NCI-H748 (cell line): Measurements from ENCODE around the gene CT45A9.
"Not testable (repeated sequence)": the region's sequence is repeated elsewhere in the genome, so short reads cannot be mapped to it uniquely, and the experiment has no call there.

Source experiments
- DNase-seq: peaks from one replicate; lab custom pipeline; 2025; ENCODE audit not compliant: unreplicated experiment; lab: John Stamatoyannopoulos, UW

The CT45A9 gene, protein sequence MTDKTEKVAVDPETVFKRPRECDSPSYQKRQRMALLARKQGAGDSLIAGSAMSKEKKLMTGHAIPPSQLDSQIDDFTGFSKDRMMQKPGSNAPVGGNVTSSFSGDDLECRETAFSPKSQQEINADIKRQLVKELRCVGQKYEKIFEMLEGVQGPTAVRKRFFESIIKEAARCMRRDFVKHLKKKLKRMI

DNA sequence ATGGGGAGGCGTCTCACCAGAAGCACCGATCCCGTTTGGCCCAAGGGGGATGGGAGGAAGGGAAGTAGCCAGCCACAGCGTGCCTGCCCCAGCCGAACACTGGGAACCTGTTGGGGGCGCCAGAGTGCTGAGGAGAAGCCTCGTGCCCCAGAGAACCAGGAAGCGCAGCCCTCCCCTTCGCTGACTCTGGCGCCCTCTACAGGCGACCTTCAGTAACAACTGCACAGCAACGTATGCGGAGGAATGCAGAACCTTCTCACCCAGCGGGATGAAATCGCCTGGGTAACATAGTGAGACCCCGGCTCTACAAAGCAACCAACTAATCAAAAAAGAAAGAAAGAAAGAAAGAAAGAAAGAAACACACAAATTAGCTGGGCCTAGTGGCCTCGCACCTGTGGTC, at the start of gene CT45A9:
Gene CT45A9 (minus strand): TSS at position 101 of the 400 bp plus-strand sequence. CDS start 3,751 bp downstream, outside the sequence.
- not testable (repeated sequence) for DNase-seq

DNA sequence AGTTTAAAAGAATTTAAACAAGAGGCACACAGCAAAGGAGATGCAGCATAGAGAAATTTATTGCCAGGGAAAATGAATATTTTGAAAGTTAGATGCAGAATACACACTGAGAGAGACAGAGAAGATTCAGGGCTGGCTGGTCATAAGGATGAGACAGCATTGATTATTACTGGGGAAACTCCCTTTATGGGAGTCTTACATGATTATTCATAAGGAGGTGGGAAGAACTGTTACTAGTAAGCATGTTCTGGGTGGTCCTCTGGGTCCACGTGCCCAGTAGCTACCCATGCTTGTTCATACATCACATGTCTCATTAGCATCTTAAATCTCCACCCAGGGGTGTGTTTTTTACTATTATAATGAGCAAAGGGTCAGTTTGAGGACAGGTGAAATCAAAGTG, 48.9 kb upstream of the CT45A9 start:
- not testable (repeated sequence) for DNase-seq

DNA sequence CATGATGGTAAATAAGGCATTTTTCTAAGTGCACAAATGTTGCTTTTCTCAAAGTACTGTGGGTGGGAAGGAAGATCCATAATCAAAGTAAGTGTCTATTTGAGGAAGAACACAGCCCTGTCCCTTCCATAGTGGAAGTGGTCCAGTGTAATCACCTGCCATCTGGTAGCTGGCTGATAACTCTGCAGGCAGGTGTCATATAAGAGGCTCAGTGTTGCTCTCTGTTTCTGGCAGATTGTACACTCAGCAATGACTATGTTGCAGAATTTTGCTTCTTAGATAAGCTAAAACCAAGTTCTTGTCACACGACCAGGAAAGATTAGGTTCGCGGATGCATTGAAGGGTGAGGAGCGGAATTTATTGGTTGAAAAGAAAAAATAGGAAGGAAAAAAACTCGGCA, 42.8 kb upstream of the CT45A9 start:
- DNase-seq, result no peak

DNA sequence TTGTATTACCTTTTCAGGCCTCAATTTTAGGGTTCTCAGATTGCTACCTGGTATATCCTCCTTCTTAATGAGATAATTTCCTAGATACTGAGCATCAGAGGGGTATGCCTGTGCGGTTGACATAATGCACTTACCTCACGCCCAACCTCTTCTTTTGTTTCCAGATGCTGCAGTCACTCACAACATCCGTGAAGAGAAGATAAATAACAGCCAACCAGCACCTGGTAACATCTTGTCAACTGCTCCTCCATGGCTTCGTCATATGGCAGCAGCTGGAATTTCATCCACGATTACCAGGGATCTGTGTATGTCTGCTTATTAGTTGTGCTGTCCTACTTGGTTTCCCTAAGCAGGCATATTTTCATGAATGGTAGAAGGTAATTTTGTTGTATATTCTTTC, 38.6 kb upstream of the CT45A9 start:
- DNase-seq, result no peak

DNA sequence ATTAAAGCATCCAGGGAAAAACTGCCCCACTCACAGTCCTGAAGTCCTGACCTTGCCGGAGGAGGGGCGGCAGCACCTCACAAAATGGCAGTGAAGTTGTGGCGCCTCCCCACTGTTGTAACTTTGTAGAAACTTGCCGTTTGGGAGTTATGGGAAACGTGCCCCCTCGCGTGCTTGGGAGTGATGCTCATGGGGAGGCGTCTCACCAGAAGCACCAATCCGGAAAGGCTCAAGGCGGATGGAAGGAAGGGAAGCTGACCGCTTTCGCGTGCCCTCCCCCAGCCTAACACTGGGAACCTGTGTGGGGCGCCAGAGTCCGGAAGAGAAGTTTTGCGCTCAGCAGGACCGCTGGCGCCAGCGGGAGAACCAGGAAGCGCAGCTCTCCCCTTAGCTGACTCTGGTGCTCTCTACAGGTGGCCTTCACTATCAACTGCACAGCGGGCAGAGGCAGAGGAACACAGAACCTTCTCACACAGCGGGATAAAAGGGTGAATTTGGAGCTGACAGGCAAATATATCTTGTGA, 21.7 kb upstream of the CT45A9 start, which contains the start of the genes CT45A10 and SAGE1:
Gene CT45A10 (minus strand): TSS at position 151 of the 524 bp plus-strand sequence. CDS start 8,100 bp downstream, outside the sequence.
Gene SAGE1 (plus strand): TSS at position 423 of the 524 bp plus-strand sequence. CDS start 2,527 bp downstream, outside the sequence.
- DNase-seq, result no peak

DNA sequence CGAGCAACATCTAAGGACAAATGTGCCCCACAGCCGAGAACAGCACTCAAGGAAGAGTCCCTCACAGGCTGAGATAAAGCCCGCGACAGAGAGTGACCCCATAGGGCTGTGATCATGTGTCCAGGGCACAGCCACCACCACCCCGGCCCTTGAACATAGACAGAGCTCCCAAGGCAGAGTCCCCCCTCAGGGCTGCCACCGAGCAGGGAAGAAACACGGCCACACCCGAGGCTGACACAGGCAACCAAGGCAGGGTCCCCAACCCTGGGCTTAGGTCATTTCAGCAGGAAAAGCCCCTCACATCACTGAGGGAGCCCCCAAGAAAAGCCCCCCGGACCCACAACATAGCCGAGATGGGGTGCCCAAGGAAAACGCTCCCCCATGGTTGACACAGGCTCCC, 21.2 kb upstream of the CT45A9 start:
- DNase-seq, result no peak

DNA sequence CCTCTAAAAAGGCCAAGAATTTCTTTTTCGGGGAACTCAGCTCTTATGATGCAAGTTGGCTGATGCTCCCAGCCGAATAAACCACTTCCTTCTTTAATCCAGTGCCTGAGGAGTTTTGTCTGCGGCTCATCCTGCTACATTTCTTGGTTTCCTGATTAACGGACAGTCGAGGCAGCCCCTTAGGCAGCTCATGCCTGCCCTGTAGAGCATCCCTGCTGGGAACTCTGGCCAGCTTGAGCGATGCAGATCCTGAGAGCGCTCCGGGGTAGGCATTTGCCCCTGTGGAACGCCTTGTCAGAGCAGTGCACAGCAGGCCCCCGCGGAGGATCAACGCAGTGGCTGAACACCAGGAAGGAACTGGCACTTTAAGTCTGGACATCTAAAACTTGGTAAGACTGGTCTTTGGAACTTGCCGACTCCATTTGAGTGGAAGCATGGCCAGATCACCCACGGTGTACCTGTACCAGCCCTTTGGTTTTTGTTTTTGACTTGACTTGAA, 18.5 kb upstream of the CT45A9 start:
- no peak for DNase-seq

DNA sequence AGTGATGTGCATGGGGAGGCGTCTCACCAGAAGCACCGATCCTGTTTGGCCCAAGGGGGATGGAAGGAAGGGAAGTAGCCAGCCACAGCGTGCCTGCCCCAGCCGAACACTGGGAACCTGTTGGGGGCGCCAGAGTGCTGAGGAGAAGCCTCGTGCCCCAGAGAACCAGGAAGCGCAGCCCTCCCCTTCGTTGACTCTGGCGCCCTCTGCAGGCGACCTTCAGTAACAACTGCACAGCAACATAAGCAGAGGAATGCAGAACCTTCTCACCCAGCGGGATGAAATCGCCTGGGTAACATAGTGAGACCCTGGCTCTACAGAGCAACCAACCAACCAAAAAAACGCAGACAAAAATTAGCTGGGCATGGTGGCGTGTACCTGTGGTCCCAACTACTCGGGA, 17.4 kb upstream of the CT45A9 start:
- DNase-seq, result peak; percentile 43

DNA sequence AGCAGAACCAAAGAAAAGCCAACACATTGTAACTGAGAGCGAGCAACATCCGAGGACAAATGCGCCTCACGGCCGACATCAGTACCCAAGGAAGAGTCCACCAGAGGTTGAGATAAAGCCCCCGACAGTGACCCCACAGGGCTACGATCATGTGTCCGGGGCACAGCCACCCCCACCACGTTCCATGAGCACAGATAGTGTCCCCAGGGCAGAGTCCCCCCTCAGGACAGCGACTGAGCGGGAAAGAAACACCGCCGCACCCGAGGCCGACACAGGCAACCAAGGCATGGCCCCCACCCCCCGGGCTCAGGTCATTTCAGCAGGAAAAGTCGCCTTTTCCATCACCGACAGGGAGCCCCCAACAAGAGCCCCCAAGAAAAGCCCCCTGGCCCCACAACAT, 16.6 kb upstream of the CT45A9 start:
- not testable (repeated sequence) for DNase-seq

DNA sequence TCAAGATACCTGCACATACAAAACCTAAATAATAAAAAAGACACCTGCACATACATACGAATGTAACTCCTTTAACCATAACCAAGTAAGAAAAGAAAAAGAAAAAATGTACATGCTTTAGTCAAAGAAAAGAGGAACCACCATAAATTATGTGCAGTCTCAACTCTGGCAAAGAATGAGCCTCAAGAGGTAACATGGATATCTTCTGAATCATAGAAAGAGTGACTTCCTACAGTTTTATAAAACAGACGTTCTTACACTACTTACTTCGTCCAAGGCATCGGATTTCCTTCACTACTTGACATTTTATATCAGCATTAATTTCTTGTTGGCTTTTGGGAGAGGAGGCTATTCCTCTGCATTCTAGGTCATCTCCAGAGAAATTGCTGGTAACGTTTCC, 11.1 kb upstream of the CT45A9 start:
- DNase-seq, result not testable (repeated sequence)

DNA sequence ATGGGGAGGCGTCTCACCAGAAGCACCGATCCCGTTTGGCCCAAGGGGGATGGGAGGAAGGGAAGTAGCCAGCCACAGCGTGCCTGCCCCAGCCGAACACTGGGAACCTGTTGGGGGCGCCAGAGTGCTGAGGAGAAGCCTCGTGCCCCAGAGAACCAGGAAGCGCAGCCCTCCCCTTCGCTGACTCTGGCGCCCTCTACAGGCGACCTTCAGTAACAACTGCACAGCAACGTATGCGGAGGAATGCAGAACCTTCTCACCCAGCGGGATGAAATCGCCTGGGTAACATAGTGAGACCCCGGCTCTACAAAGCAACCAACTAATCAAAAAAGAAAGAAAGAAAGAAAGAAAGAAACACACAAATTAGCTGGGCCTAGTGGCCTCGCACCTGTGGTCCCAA, 17.2 kb downstream of the CT45A9 start, which contains the start of gene CT45A8:
Gene CT45A8 (minus strand): TSS at position 101 of the 400 bp plus-strand sequence. CDS start 3,755 bp downstream, outside the sequence.
- DNase-seq, result not testable (repeated sequence)

DNA sequence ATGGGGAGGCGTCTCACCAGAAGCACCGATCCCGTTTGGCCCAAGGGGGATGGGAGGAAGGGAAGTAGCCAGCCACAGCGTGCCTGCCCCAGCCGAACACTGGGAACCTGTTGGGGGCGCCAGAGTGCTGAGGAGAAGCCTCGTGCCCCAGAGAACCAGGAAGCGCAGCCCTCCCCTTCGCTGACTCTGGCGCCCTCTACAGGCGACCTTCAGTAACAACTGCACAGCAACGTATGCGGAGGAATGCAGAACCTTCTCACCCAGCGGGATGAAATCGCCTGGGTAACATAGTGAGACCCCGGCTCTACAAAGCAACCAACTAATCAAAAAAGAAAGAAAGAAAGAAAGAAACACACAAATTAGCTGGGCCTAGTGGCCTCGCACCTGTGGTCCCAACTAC, 34.4 kb downstream of the CT45A9 start, which contains the start of gene CT45A7:
Gene CT45A7 (minus strand): TSS at position 101 of the 400 bp plus-strand sequence. CDS start 3,747 bp downstream, outside the sequence.
- not testable (repeated sequence) for DNase-seq

DNA sequence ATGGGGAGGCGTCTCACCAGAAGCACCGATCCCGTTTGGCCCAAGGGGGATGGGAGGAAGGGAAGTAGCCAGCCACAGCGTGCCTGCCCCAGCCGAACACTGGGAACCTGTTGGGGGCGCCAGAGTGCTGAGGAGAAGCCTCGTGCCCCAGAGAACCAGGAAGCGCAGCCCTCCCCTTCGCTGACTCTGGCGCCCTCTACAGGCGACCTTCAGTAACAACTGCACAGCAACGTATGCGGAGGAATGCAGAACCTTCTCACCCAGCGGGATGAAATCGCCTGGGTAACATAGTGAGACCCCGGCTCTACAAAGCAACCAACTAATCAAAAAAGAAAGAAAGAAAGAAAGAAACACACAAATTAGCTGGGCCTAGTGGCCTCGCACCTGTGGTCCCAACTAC, 51.7 kb downstream of the CT45A9 start, which contains the start of gene CT45A2:
Gene CT45A2 (minus strand): TSS at position 101 of the 400 bp plus-strand sequence. CDS start 3,747 bp downstream, outside the sequence.
- DNase-seq, result not testable (repeated sequence)
